Activated CD4-positive, alpha-beta T cell treated with anti-CD3 and anti-CD28 coated beads, Interleukin-2, amount 10 ng/mL, durations not matched to agents 7 days and 5 days (primary cell): ENCODE measurements around the gene RUBCN. TPM values are rescaled to one million over a fixed set of nuclear protein-coding genes. Genes with fewer than 3 reads are reported as not detected.

Experiments used
- CTCF ChIA-PET: fragments of 350-600 bp; sonication (Branson Sonifier 250); formaldehyde crosslinking; loops from one replicate; lab custom pipeline; 2021; ENCODE audit warnings: antibody characterized with exemption; lab: Charles Lee
- POLR2A ChIA-PET: fragments of 350-600 bp; sonication (Branson Sonifier 250); formaldehyde crosslinking; loops from one replicate; lab custom pipeline; 2021; ENCODE audit warnings: antibody characterized with exemption; lab: Charles Lee
- DNase-seq: peaks from one replicate; pipeline ENCODE4 v3.0.0-alpha.2; 2020
- H3K27ac Mint-ChIP-seq: one replicate; pipeline ENCODE4 v1.8.0; 2021; ENCODE audit warnings: mild to moderate bottlenecking, moderate library complexity, mixed read lengths
- H3K27me3 Mint-ChIP-seq: one replicate; pipeline ENCODE4 v1.8.0; 2021; ENCODE audit warnings: mixed read lengths
- H3K36me3 Mint-ChIP-seq: one replicate; pipeline ENCODE4 v1.8.0; 2021; ENCODE audit warnings: low read depth, mixed read lengths
- H3K4me1 Mint-ChIP-seq: one replicate; pipeline ENCODE4 v1.8.0; 2021; ENCODE audit warnings: mixed read lengths
- H3K4me3 Mint-ChIP-seq: one replicate; pipeline ENCODE4 v1.8.0; 2021; ENCODE audit warnings: mild to moderate bottlenecking, moderate library complexity, mixed read lengths
- H3K9me3 Mint-ChIP-seq: one replicate; pipeline ENCODE4 v1.8.0; 2021; ENCODE audit warnings: mixed read lengths
- total RNA-seq, 2 experiments: library from RNA; stranded (reverse); gene quantifications; one replicate each; pipeline ENCODE4 v1.2.3, GENCODE V29; 2021

RUBCN gene
- total RNA-seq, 2 experiments from 2014 or later: 43.3 to 44.5 TPM

GRCh38 chr3:197701841-197702240 lies 34.9 kb downstream of the RUBCN start:
- Mint-ChIP-seq H3K9me3 (no peaks in the 10 kb centered on the region), H3K36me3 (peaks cover 51% of the 10 kb centered on the region), H3K4me1 (peaks cover 3% of the 10 kb centered on the region), H3K4me3 (no peak overlapping the region), H3K27ac (no peak overlapping the region), H3K27me3 (no peaks in the 10 kb centered on the region)
- POLR2A ChIA-PET: no interaction called here
- CTCF ChIA-PET: interaction anchor here (1.1 to 1.5 kb wide), 3 partner anchors 10 to 55 kb away, joined by 3 read pairs; no protein-coding TSS in a partner anchor
- DNase-seq: no peak

- ChIA-PET POLR2A (no interaction called here), CTCF (interaction anchor here (1.1 to 1.2 kb wide), 2 partner anchors 11 to 12 kb away, joined by 4 read pairs; no protein-coding TSS in a partner anchor)
- no peaks in the 10 kb centered on the region for H3K27me3 Mint-ChIP-seq
- H3K9me3 Mint-ChIP-seq: no peaks in the 10 kb centered on the region
- no peak overlapping the region for H3K27ac Mint-ChIP-seq
- H3K4me3 Mint-ChIP-seq: no peak overlapping the region
- no peak for DNase-seq
- peaks cover 3% of the 10 kb centered on the region for H3K4me1 Mint-ChIP-seq
- H3K36me3 Mint-ChIP-seq: peaks cover 61% of the 10 kb centered on the region
Measured at GRCh38 chr3:197700095-197700494, 36.6 kb downstream of the RUBCN start.

- Mint-ChIP-seq H3K4me1 (peaks cover 3% of the 10 kb centered on the region), H3K4me3 (no peak overlapping the region), H3K27ac (no peak overlapping the region), H3K9me3 (no peaks in the 10 kb centered on the region), H3K36me3 (peaks cover 56% of the 10 kb centered on the region), H3K27me3 (no peaks in the 10 kb centered on the region)
- POLR2A ChIA-PET: no interaction called here
- CTCF ChIA-PET: interaction anchor here (1.8 kb wide), 1 partner anchor 9 kb away, joined by 4 read pairs; no protein-coding TSS in a partner anchor
- no peak for DNase-seq
Measured at GRCh38 chr3:197697355-197697754, 39.3 kb downstream of the RUBCN start.

GRCh38 chr3:197694251-197694650 lies 42.5 kb downstream of the RUBCN start:
- H3K4me1 Mint-ChIP-seq: no peaks in the 10 kb centered on the region
- CTCF ChIA-PET: interaction anchor here (0.7 to 1.0 kb wide), 2 partner anchors 9 to 20 kb away, joined by 3 to 6 read pairs; no protein-coding TSS in a partner anchor
- H3K4me3 Mint-ChIP-seq: no peak overlapping the region
- H3K27ac Mint-ChIP-seq: no peak overlapping the region
- DNase-seq: no peak
- H3K9me3 Mint-ChIP-seq: no peaks in the 10 kb centered on the region
- POLR2A ChIA-PET: no interaction called here
- peaks cover 54% of the 10 kb centered on the region for H3K36me3 Mint-ChIP-seq
- H3K27me3 Mint-ChIP-seq: no peaks in the 10 kb centered on the region

GRCh38 chr3:197692641-197693040 lies 44.1 kb downstream of the RUBCN start:
- no peaks in the 10 kb centered on the region for H3K4me1 Mint-ChIP-seq
- ChIA-PET CTCF (interaction anchor here (1.3 to 1.5 kb wide), 2 partner anchors 10 to 20 kb away, joined by 3 to 4 read pairs; no protein-coding TSS in a partner anchor), POLR2A (no interaction called here)
- peaks cover 48% of the 10 kb centered on the region for H3K36me3 Mint-ChIP-seq
- DNase-seq: no peak
- no peak overlapping the region for H3K4me3 Mint-ChIP-seq
- peak overlapping the region; percentile 7 for H3K27ac Mint-ChIP-seq
- no peaks in the 10 kb centered on the region for H3K27me3 Mint-ChIP-seq
- H3K9me3 Mint-ChIP-seq: no peaks in the 10 kb centered on the region

- H3K27me3 Mint-ChIP-seq: no peaks in the 10 kb centered on the region
- no peaks in the 10 kb centered on the region for H3K4me1 Mint-ChIP-seq
- no peak overlapping the region for H3K27ac Mint-ChIP-seq
- peaks cover 32% of the 10 kb centered on the region for H3K36me3 Mint-ChIP-seq
- DNase-seq: no peak
- no peaks in the 10 kb centered on the region for H3K9me3 Mint-ChIP-seq
- ChIA-PET CTCF (no interaction called here), POLR2A (no interaction called here)
- H3K4me3 Mint-ChIP-seq: no peak overlapping the region
Measured at GRCh38 chr3:197690754-197691153, 46.0 kb downstream of the RUBCN start.

- Mint-ChIP-seq H3K27ac (no peak overlapping the region), H3K4me1 (no peaks in the 10 kb centered on the region), H3K4me3 (no peak overlapping the region), H3K27me3 (no peaks in the 10 kb centered on the region), H3K9me3 (no peaks in the 10 kb centered on the region), H3K36me3 (peaks cover 20% of the 10 kb centered on the region)
- POLR2A ChIA-PET: no interaction called here
- DNase-seq: no peak
- CTCF ChIA-PET: interaction anchor here (0.7 to 1.7 kb wide), 4 partner anchors 10 to 27 kb away, joined by 3 to 5 read pairs (median 4); no protein-coding TSS in a partner anchor
Measured at GRCh38 chr3:197687570-197687969, 49.1 kb downstream of the RUBCN start.

- H3K9me3 Mint-ChIP-seq: no peaks in the 10 kb centered on the region
- H3K27me3 Mint-ChIP-seq: no peaks in the 10 kb centered on the region
- peaks cover 21% of the 10 kb centered on the region for H3K36me3 Mint-ChIP-seq
- no peak for DNase-seq
- no peak overlapping the region for H3K4me3 Mint-ChIP-seq
- ChIA-PET CTCF (interaction anchor here (0.7 to 1.7 kb wide), 4 partner anchors 10 to 28 kb away, joined by 3 to 5 read pairs (median 4); no protein-coding TSS in a partner anchor), POLR2A (no interaction called here)
- no peak overlapping the region for H3K27ac Mint-ChIP-seq
- H3K4me1 Mint-ChIP-seq: no peaks in the 10 kb centered on the region
Measured at GRCh38 chr3:197686899-197687298, 49.8 kb downstream of the RUBCN start.

GRCh38 chr3:197685546-197685945 lies 51.2 kb downstream of the RUBCN start:
- ChIA-PET CTCF (interaction anchor here (0.7 to 1.5 kb wide), 4 partner anchors 9 to 130 kb away, joined by 3 read pairs; partner anchors contain the start of gene BDH1), POLR2A (interaction anchor here (0.7 kb wide), 1 partner anchor 268 kb away, joined by 5 read pairs; no protein-coding TSS in a partner anchor)
- Mint-ChIP-seq H3K4me3 (no peak overlapping the region), H3K27me3 (no peaks in the 10 kb centered on the region), H3K27ac (no peak overlapping the region), H3K36me3 (peaks cover 27% of the 10 kb centered on the region), H3K4me1 (no peaks in the 10 kb centered on the region), H3K9me3 (peaks cover 2% of the 10 kb centered on the region)
- DNase-seq: no peak

- peaks cover 9% of the 10 kb centered on the region for H3K9me3 Mint-ChIP-seq
- ChIA-PET POLR2A (no interaction called here), CTCF (no interaction called here)
- no peak overlapping the region for H3K4me3 Mint-ChIP-seq
- peaks cover 30% of the 10 kb centered on the region for H3K36me3 Mint-ChIP-seq
- DNase-seq: no peak
- no peak overlapping the region for H3K27ac Mint-ChIP-seq
- no peaks in the 10 kb centered on the region for H3K4me1 Mint-ChIP-seq
- no peaks in the 10 kb centered on the region for H3K27me3 Mint-ChIP-seq
Measured at GRCh38 chr3:197683191-197683590, 53.5 kb downstream of the RUBCN start.

- Mint-ChIP-seq H3K27me3 (no peaks in the 10 kb centered on the region), H3K9me3 (peaks cover 9% of the 10 kb centered on the region), H3K36me3 (peaks cover 34% of the 10 kb centered on the region), H3K4me3 (no peak overlapping the region), H3K4me1 (no peaks in the 10 kb centered on the region), H3K27ac (no peak overlapping the region)
- no peak for DNase-seq
- POLR2A ChIA-PET: no interaction called here
- CTCF ChIA-PET: interaction anchor here (0.8 kb wide), 1 partner anchor 13 kb away, joined by 3 read pairs; no protein-coding TSS in a partner anchor
Measured at GRCh38 chr3:197682713-197683112, 54.0 kb downstream of the RUBCN start.

- ChIA-PET CTCF (no interaction called here), POLR2A (no interaction called here)
- Mint-ChIP-seq H3K4me1 (no peaks in the 10 kb centered on the region), H3K36me3 (peaks cover 42% of the 10 kb centered on the region), H3K27me3 (no peaks in the 10 kb centered on the region), H3K4me3 (no peak overlapping the region), H3K27ac (no peak overlapping the region), H3K9me3 (peaks cover 9% of the 10 kb centered on the region)
- no peak for DNase-seq
Measured at GRCh38 chr3:197680955-197681521, 55.7 kb downstream of the RUBCN start.

GRCh38 chr3:197675951-197676350 lies 60.8 kb downstream of the RUBCN start:
- DNase-seq: no peak
- H3K9me3 Mint-ChIP-seq: peaks cover 9% of the 10 kb centered on the region
- no peak overlapping the region for H3K27ac Mint-ChIP-seq
- peaks cover 45% of the 10 kb centered on the region for H3K36me3 Mint-ChIP-seq
- CTCF ChIA-PET: interaction anchor here (1.0 to 1.3 kb wide), 3 partner anchors 10 to 77 kb away, joined by 3 to 4 read pairs (median 4); no protein-coding TSS in a partner anchor
- POLR2A ChIA-PET: no interaction called here
- no peak overlapping the region for H3K4me3 Mint-ChIP-seq
- no peaks in the 10 kb centered on the region for H3K27me3 Mint-ChIP-seq
- H3K4me1 Mint-ChIP-seq: no peaks in the 10 kb centered on the region
